Endothelial cell of umbilical vein (primary cell): Measurements from ENCODE around the gene MRNIP. TPM values are rescaled to one million over a fixed set of nuclear protein-coding genes. Genes with fewer than 3 reads are reported as not detected.

Experiments used
- BruUV-seq: library from RNA; stranded (reverse); fragments of 400-500 nt; replicated peaks from 2 replicates; lab custom pipeline; 2021; lab: Mats Ljungman, UMichigan
- CTCF ChIA-PET: fragments of 300-600, 350-600 bp; sonication (Branson Sonifier 250); formaldehyde crosslinking; loops from one replicate; lab custom pipeline; 2021; ENCODE audit warnings: antibody characterized with exemption, inconsistent platforms; lab: Charles Lee
- POLR2A ChIA-PET: fragments of 300-600, 350-600 bp; sonication (Branson Sonifier 250); formaldehyde crosslinking; loops from one replicate; lab custom pipeline; 2021; ENCODE audit warnings: antibody characterized with exemption, inconsistent platforms; lab: Charles Lee
- DNase-seq: peaks from one replicate; pipeline ENCODE4 v3.0.0-alpha.2; 2011; ENCODE audit warnings: low read depth, low spot score
- FAIRE-seq: peaks from 2 replicates; lab custom pipeline; 2011; peaks lifted over from hg19 to GRCh38; lab: Jason Lieb, UNC
- H2AFZ ChIP-seq: 2 replicates; pipeline ENCODE4 v1.6.0; 2012; ENCODE audit warnings: low read depth, low read length, control low read depth, inconsistent platforms
- H3K27ac ChIP-seq: 2 replicates; pipeline ENCODE4 v1.5.1; 2011; ENCODE audit warnings: low read depth, mild to moderate bottlenecking, control low read depth, low read length, moderate library complexity; ENCODE audit not compliant: insufficient read depth
- H3K27me3 ChIP-seq, 2 experiments: 2 replicates each; pipeline versions ENCODE4 v1.6.0 to v1.6.1; 2011; ENCODE audit warnings: low read length in 2 of 2, mixed read lengths in 1 of 2; ENCODE audit not compliant: control insufficient read depth in 2 of 2, insufficient read depth in 2 of 2
- H3K36me3 ChIP-seq, 2 experiments: 2 replicates in 1 of 2; 3 replicates in 1 of 2; pipeline ENCODE4 v1.5.1; 2011; ENCODE audit warnings: low read length in 2 of 2, mild to moderate bottlenecking in 1 of 2, moderate library complexity in 1 of 2; ENCODE audit not compliant: control insufficient read depth in 2 of 2, insufficient read depth in 2 of 2; ENCODE audit errors: extremely low read depth in 1 of 2
- H3K4me1 ChIP-seq: 3 replicates; pipeline ENCODE4 v1.5.1; 2011; ENCODE audit warnings: mild to moderate bottlenecking, low read length; ENCODE audit not compliant: control insufficient read depth, insufficient read depth; ENCODE audit errors: extremely low read depth
- H3K4me2 ChIP-seq: 2 replicates; pipeline ENCODE4 v1.6.1; 2011; ENCODE audit warnings: low read length, control low read depth, mixed read lengths; ENCODE audit not compliant: insufficient read depth
- H3K4me3 ChIP-seq, 3 experiments: fragments of 200-600 bp in 1 of 3; sonication (generic), shearing (Covaris generic) in 1 of 3; replicated peaks in 1 of 3; 2 replicates each; pipeline ENCODE4 v1.5.1; 2011 to 2016; ENCODE audit warnings: control low read depth in 3 of 3, low read length in 3 of 3, mild to moderate bottlenecking in 2 of 3, inconsistent platforms in 1 of 3, low read depth in 1 of 3, moderate library complexity in 1 of 3; ENCODE audit not compliant: insufficient read depth in 1 of 3
- H3K79me2 ChIP-seq: 2 replicates; pipeline ENCODE4 v1.6.0; 2012; ENCODE audit warnings: low read length, inconsistent platforms; ENCODE audit not compliant: control insufficient read depth, insufficient read depth
- H3K9ac ChIP-seq: replicated peaks from 2 replicates; pipeline ENCODE3; 2011; ENCODE audit warnings: low read length, control low read depth; ENCODE audit not compliant: insufficient read depth; ENCODE audit errors: extremely low read depth
- H3K9me1 ChIP-seq: replicated peaks from 3 replicates; pipeline ENCODE4 v1.6.0; 2011; ENCODE audit warnings: mild to moderate bottlenecking, low read length; ENCODE audit not compliant: control insufficient read depth, insufficient read depth; ENCODE audit errors: extremely low read depth
- H3K9me3 ChIP-seq: replicated peaks from 2 replicates; pipeline ENCODE4 v1.5.1; 2012; ENCODE audit warnings: low read length, inconsistent platforms; ENCODE audit not compliant: control insufficient read depth, insufficient read depth
- H4K20me1 ChIP-seq: replicated peaks from 2 replicates; pipeline ENCODE3; 2011; ENCODE audit warnings: mild to moderate bottlenecking, low read length; ENCODE audit not compliant: control insufficient read depth, insufficient read depth; ENCODE audit errors: extremely low read depth
- CTCF ChIP-seq, 2 donors: IDR thresholded peaks; 1 replicate in 1 of 2; 2 replicates in 1 of 2; pipeline ENCODE4 v1.5.1; 2011; ENCODE audit warnings: low read length in 2 of 2, mild to moderate bottlenecking in 2 of 2, moderate library complexity in 2 of 2, control low read depth in 1 of 2, inconsistent platforms in 1 of 2, low read depth in 1 of 2; ENCODE audit not compliant: insufficient read depth in 1 of 2; ENCODE audit errors: extremely low read depth in 1 of 2
- FOS ChIP-seq: IDR thresholded peaks from 2 replicates; pipeline ENCODE4 v1.6.1; 2011; ENCODE audit warnings: mild to moderate bottlenecking, low read length, moderate library complexity, borderline replicate concordance; ENCODE audit not compliant: insufficient read depth
- GATA2 ChIP-seq: IDR thresholded peaks from 2 replicates; pipeline ENCODE4 v1.7.0; 2011; ENCODE audit warnings: low read depth, mild to moderate bottlenecking, moderate library complexity, mixed read lengths, low read length; ENCODE audit not compliant: insufficient read length, insufficient read depth
- POLR2A ChIP-seq: IDR thresholded peaks from 2 replicates; pipeline ENCODE4 v1.6.1; 2012; ENCODE audit warnings: low read depth, mild to moderate bottlenecking, control low read depth, low read length
- dilution Hi-C: fragments of 300-500 bp; cut with MboI; formaldehyde crosslinking; loops from one replicate; pipeline ENCODE4 v1.15.0; 2019; ENCODE audit warnings: low sequenced_read_pairs; ENCODE audit not compliant: extremely low pct_ligation_motif_present
- intact Hi-C: fragments of 100-400 bp; cut with micrococcal nuclease; formaldehyde crosslinking; loops from one replicate; pipeline ENCODE4 v1.10.0; 2022
- polyA plus RNA-seq, 4 experiments: library from polyadenylated mRNA; depleted of rRNA in 3 of 4; stranded (reverse) in 3 of 4; unstranded in 1 of 4; fragments of >200 nt; gene quantifications; 2 replicates each; pipeline versions ENCODE4 v1.2.1 to v1.2.3, GENCODE V29; 2011 to 2012; ENCODE audit warnings: missing spikeins in 1 of 4
- total RNA-seq: library from RNA; stranded (reverse); gene quantifications from 2 replicates; pipeline ENCODE4 v1.2.3, GENCODE V29; 2021
- TF ChIP-seq, protein P1 (sequence below): IDR thresholded peaks from 2 replicates; pipeline ENCODE4 v1.6.1; 2011; ENCODE audit not compliant: insufficient read depth, insufficient read length

The MRNIP gene
- total and polyA plus RNA-seq, 2 donors (not counting 3 experiments of a cell fraction or from before 2014, with no cell fraction given): 17.1 to 19.1 TPM

GRCh38 chr5:179812997-179813607 lies 45.5 kb downstream of the MRNIP start:
- Histone ChIP-seq H3K4me2 (no peak overlapping the region), H3K27me3 (no peaks in the 10 kb centered on the region), H3K27ac (no peak overlapping the region), H3K9ac (no peak overlapping the region), H4K20me1 (no peaks in the 10 kb centered on the region), H3K4me1 (peaks cover under 1% of the 10 kb centered on the region), H3K79me2 (no peaks in the 10 kb centered on the region), H3K36me3 (peaks cover 0 to 4% of the 10 kb centered on the region in 2 experiments), H2AFZ (no peak overlapping the region), H3K9me1 (no peaks in the 10 kb centered on the region), H3K9me3 (no peaks in the 10 kb centered on the region), H3K4me3 (no peak overlapping the region)
- CTCF ChIA-PET: interaction anchor here (1.3 to 1.6 kb wide), 2 partner anchors 11 to 81 kb away, joined by 3 to 5 read pairs; partner anchors contain the start of gene MAML1
- TF ChIP-seq FOS (no peak), POLR2A (no peak), CTCF (IDR thresholded peaks at IDR 0.05; ENCODE audit: extremely low read depth in 1 of 2, insufficient read depth in 1 of 2, low read depth in 1 of 2, low read length in 2 of 2) (no peak), GATA2 (no peak)
- TF ChIP-seq, protein P1, sequence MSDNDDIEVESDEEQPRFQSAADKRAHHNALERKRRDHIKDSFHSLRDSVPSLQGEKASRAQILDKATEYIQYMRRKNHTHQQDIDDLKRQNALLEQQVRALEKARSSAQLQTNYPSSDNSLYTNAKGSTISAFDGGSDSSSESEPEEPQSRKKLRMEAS: no peak
- FAIRE-seq (no peak), DNase-seq (no peak)
- no TSS peak for BruUV-seq
- POLR2A ChIA-PET: no interaction called here
- dilution Hi-C loops: no loop called here
- intact Hi-C loops: no loop called here
